Measurements from ENCODE around the gene TMEM204. TPM values are rescaled to one million over a fixed set of nuclear protein-coding genes. Genes with fewer than 3 reads are reported as not detected.

Gene TMEM204
- polyA plus RNA-seq, 1 experiment = 6.2 TPM

- ChIA-PET CTCF (no interaction called here), POLR2A (interaction anchor here (0.6 to 0.7 kb wide), 2 partner anchors 16 to 291 kb away, joined by 3 to 6 read pairs; no protein-coding TSS in a partner anchor)
- no peak for TF ChIP-seq CTCF (IDR thresholded peaks at IDR 0.05; ENCODE audit: low read depth, low read length)
- Histone ChIP-seq H3K27me3 (ENCODE audit: control insufficient read depth, insufficient read depth, low read length) (no peaks in the 10 kb centered on the region), H3K27ac (ENCODE audit: low read depth, low read length) (no peak overlapping the region), H3K9me3 (ENCODE audit: control insufficient read depth, insufficient read depth, low read length) (peaks cover 19% of the 10 kb centered on the region), H3K4me3 (ENCODE audit: low read depth, low read length) (no peak overlapping the region)
- DNase-seq (ENCODE audit: low read depth, low spot score) = no peak
Measured at GRCh38 chr16:1511662-1512569, 21.6 kb upstream of the TMEM204 start.

- POLR2A ChIA-PET = no interaction called here
- CTCF ChIA-PET = no interaction called here
Measured at GRCh38 chr16:1512774-1513173, 20.7 kb upstream of the TMEM204 start.

GRCh38 chr16:1514507-1514906 lies 19.0 kb upstream of the TMEM204 start:
- ChIA-PET CTCF (no interaction called here), POLR2A (no interaction called here)
- no peak overlapping the region for H3K4me3 ChIP-seq (ENCODE audit: low read depth, low read length)
- H3K9me3 ChIP-seq (ENCODE audit: control insufficient read depth, insufficient read depth, low read length) = peaks cover 19% of the 10 kb centered on the region
- no peak for TF ChIP-seq CTCF (IDR thresholded peaks at IDR 0.05; ENCODE audit: low read depth, low read length)
- no peak for DNase-seq (ENCODE audit: low read depth, low spot score)
- no peaks in the 10 kb centered on the region for H3K27me3 ChIP-seq (ENCODE audit: control insufficient read depth, insufficient read depth, low read length)
- no peak overlapping the region for H3K27ac ChIP-seq (ENCODE audit: low read depth, low read length)

More at GRCh38 chr16:1512774-1513173, 20.7 kb upstream of the TMEM204 start:
- no peak overlapping the region for H3K4me3 ChIP-seq (ENCODE audit: low read depth, low read length)
- peaks cover 19% of the 10 kb centered on the region for H3K9me3 ChIP-seq (ENCODE audit: control insufficient read depth, insufficient read depth, low read length)
- TF ChIP-seq CTCF (IDR thresholded peaks at IDR 0.05; ENCODE audit: low read depth, low read length) = no peak
- H3K27me3 ChIP-seq (ENCODE audit: control insufficient read depth, insufficient read depth, low read length) = no peaks in the 10 kb centered on the region
- no peak overlapping the region for H3K27ac ChIP-seq (ENCODE audit: low read depth, low read length)
- DNase-seq (ENCODE audit: low read depth, low spot score) = no peak

GRCh38 chr16:1518626-1519135 lies 14.8 kb upstream of the TMEM204 start:
- TF ChIP-seq CTCF (IDR thresholded peaks at IDR 0.05; ENCODE audit: low read depth, low read length) = no peak
- CTCF ChIA-PET = no interaction called here
- DNase-seq (ENCODE audit: low read depth, low spot score) = no peak
- H3K9me3 ChIP-seq (ENCODE audit: control insufficient read depth, insufficient read depth, low read length) = peaks cover 8% of the 10 kb centered on the region
- no peak overlapping the region for H3K4me3 ChIP-seq (ENCODE audit: low read depth, low read length)
- POLR2A ChIA-PET = no interaction called here
- no peaks in the 10 kb centered on the region for H3K27me3 ChIP-seq (ENCODE audit: control insufficient read depth, insufficient read depth, low read length)
- no peak overlapping the region for H3K27ac ChIP-seq (ENCODE audit: low read depth, low read length)

- H3K27ac ChIP-seq (ENCODE audit: low read depth, low read length) = no peak overlapping the region
- CTCF ChIA-PET = no interaction called here
- H3K4me3 ChIP-seq (ENCODE audit: low read depth, low read length) = no peak overlapping the region
- no peak for DNase-seq (ENCODE audit: low read depth, low spot score)
- POLR2A ChIA-PET = no interaction called here
- no peaks in the 10 kb centered on the region; the same call in none of the 2 replicates for H3K9me3 ChIP-seq (ENCODE audit: control insufficient read depth, insufficient read depth, low read length)
- TF ChIP-seq CTCF (IDR thresholded peaks at IDR 0.05; ENCODE audit: low read depth, low read length) = no peak
- no peaks in the 10 kb centered on the region for H3K27me3 ChIP-seq (ENCODE audit: control insufficient read depth, insufficient read depth, low read length)
Measured at GRCh38 chr16:1519831-1520230, 13.6 kb upstream of the TMEM204 start.

Data from AG04450 (cell line).